Measurements from ENCODE around the gene THSD7A. TPM values are rescaled to one million over a fixed set of nuclear protein-coding genes. Genes with fewer than 3 reads are reported as not detected.

The THSD7A gene
- total and polyA plus RNA-seq, 2 of the 8 experiments (the other 6 are each of a cell fraction or from before 2014, with no cell fraction given) = 0.44 to 1.2 TPM

DNA sequence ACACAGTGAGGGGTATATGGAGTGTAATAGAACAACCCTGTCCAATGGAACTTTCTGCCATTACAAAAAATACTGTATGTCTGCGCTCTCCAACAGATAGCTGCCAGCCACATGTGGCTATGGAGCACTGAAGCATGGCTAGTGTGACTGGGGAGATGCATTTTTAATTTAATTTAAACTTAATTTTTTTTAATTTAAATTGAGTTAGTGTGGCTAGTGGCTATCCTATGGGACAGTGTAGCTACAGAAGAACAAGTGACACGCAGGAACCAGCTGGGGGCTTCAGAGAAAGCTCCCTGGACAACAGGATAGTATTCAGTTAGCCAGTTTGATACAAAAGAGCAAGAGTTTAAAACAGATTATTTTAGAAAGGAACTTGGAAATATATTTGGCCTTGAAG, 408.0 kb downstream of the THSD7A start:
- Histone ChIP-seq H3K56ac (replicated peaks; ENCODE audit: insufficient read length, low read depth, low read length) (no peak overlapping the region), H2BK120ac (replicated peaks; ENCODE audit: low read depth, low read length) (no peak overlapping the region), H2AK5ac (ENCODE audit: low read depth, low read length) (no peak overlapping the region), H2BK5ac (ENCODE audit: low read depth, low read length) (no peak overlapping the region), H3K18ac (ENCODE audit: extremely low read depth, low read length) (no peak overlapping the region), H3K4ac (replicated peaks; ENCODE audit: insufficient read length, low read depth, low read length) (no peak overlapping the region), H3K27ac (ENCODE audit: low read depth, low read length) (no peak overlapping the region), H3K23me2 (ENCODE audit: low read depth, low read length) (no peaks in the 10 kb centered on the region; the same call in 1 of the 2 replicates), H4K5ac (ENCODE audit: insufficient read length, low read depth, low read length) (no peak overlapping the region), H4K8ac (ENCODE audit: extremely low read depth, insufficient read depth, low read length) (no peak overlapping the region), H3K36me3 (ENCODE audit: control insufficient read depth in 2 of 4, insufficient read depth in 4 of 4, low read length in 3 of 4) (peaks cover 0 to 3% (median 0%) of the 10 kb centered on the region in 4 experiments; a peak in 1 of 8 replicates), H3K79me2 (ENCODE audit: control insufficient read depth in 1 of 2, insufficient read depth in 2 of 2, low read length in 2 of 2) (no peaks in the 10 kb centered on the region), H2BK12ac (ENCODE audit: low read depth, low read length) (no peak overlapping the region), H3K27me3 (replicated peaks in 1 of 4; ENCODE audit: control insufficient read depth in 3 of 4, extremely low read depth in 1 of 4, insufficient read depth in 3 of 4, low read length in 3 of 4) (no peaks in the 10 kb centered on the region), H4K91ac (replicated peaks; ENCODE audit: insufficient read length, low read length) (no peak overlapping the region), H3K14ac (ENCODE audit: insufficient read length) (no peak overlapping the region), H3K9me3 (ENCODE audit: insufficient read depth in 2 of 2, low read depth in 1 of 2, low read length in 1 of 2) (peaks cover 13 to 14% of the 10 kb centered on the region in 2 experiments), H2BK20ac (ENCODE audit: low read length) (no peak overlapping the region), H2AFZ (ENCODE audit: low read length) (no peak overlapping the region), H3K79me1 (ENCODE audit: low read depth, low read length) (no peaks in the 10 kb centered on the region), H2BK15ac (ENCODE audit: low read length) (no peak overlapping the region), H3K4me3 (ENCODE audit: extremely low read depth in 1 of 4, insufficient read depth in 2 of 4, low read depth in 3 of 4, low read length in 4 of 4) (no peak overlapping the region), H4K20me1 (replicated peaks in 1 of 2; ENCODE audit: control insufficient read depth in 1 of 2, insufficient read depth in 2 of 2, low read length in 2 of 2) (no peaks in the 10 kb centered on the region), H3K9ac (replicated peaks in 1 of 4; ENCODE audit: extremely low read depth in 1 of 4, low read depth in 3 of 4, low read length in 3 of 4) (no peak overlapping the region), H3K23ac (ENCODE audit: insufficient read length) (no peak overlapping the region), H3K4me1 (replicated peaks in 1 of 4; ENCODE audit: control insufficient read depth in 3 of 4, insufficient read depth in 4 of 4, low read length in 3 of 4) (no peaks in the 10 kb centered on the region), H3K4me2 (ENCODE audit: insufficient read depth in 1 of 2, low read depth in 2 of 2, low read length in 2 of 2) (no peak overlapping the region)
- WGBS, 2 experiments (ENCODE audit: extremely low coverage in 1 of 2, insufficient coverage in 1 of 2, insufficient read length in 1 of 2, insufficient replicate concordance in 2 of 2, low coverage in 1 of 2, low lambda C conversion rate in 2 of 2, missing lambda C conversion rate in 1 of 2) = 94% methylated on average over 2 of the region's 2 CpGs; no CpG with 5 or more reads in 1 of the 2 experiments
- FAIRE-seq (no peak), DNase-seq (ENCODE audit: low read depth in 1 of 2, low spot score in 2 of 2) (no peak)
- CTCF ChIA-PET (ENCODE audit: partially characterized antibody) = interaction anchor here (1.0 kb wide), 1 partner anchor 644 kb away, joined by 3 read pairs; no protein-coding TSS in a partner anchor
- POLR2A ChIA-PET (ENCODE audit: partially characterized antibody) = no interaction called here
- TF ChIP-seq, protein P1, sequence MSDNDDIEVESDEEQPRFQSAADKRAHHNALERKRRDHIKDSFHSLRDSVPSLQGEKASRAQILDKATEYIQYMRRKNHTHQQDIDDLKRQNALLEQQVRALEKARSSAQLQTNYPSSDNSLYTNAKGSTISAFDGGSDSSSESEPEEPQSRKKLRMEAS (IDR thresholded peaks at IDR 0.05) = no peak
- no peak for TF ChIP-seq NANOG (IDR thresholded peaks at IDR 0.05; ENCODE audit: insufficient read depth, low read depth, low read length, poor library complexity, severe bottlenecking)
- no peak for TF ChIP-seq CHD1 (IDR thresholded peaks at IDR 0.05; ENCODE audit: low read depth, low read length)
- no peak for TF ChIP-seq SP4 (IDR thresholded peaks at IDR 0.05; ENCODE audit: low read length)
- TF ChIP-seq SIRT6 (IDR thresholded peaks at IDR 0.05; ENCODE audit: low read length) = no peak
- TF ChIP-seq EP300 (IDR thresholded peaks at IDR 0.05; ENCODE audit: borderline replicate concordance in 1 of 2, low read depth in 2 of 2, low read length in 2 of 2) = no peak
- no peak for TF ChIP-seq TAF1 (IDR thresholded peaks at IDR 0.05; ENCODE audit: low read depth, low read length)
- TF ChIP-seq BRCA1 (IDR thresholded peaks at IDR 0.05; ENCODE audit: low read depth, low read length) = no peak
- TF ChIP-seq TAF7 (optimal IDR thresholded peaks at IDR 0.05; ENCODE audit: borderline replicate concordance, low read depth, low read length) = no peak
- TF ChIP-seq, protein P2, sequence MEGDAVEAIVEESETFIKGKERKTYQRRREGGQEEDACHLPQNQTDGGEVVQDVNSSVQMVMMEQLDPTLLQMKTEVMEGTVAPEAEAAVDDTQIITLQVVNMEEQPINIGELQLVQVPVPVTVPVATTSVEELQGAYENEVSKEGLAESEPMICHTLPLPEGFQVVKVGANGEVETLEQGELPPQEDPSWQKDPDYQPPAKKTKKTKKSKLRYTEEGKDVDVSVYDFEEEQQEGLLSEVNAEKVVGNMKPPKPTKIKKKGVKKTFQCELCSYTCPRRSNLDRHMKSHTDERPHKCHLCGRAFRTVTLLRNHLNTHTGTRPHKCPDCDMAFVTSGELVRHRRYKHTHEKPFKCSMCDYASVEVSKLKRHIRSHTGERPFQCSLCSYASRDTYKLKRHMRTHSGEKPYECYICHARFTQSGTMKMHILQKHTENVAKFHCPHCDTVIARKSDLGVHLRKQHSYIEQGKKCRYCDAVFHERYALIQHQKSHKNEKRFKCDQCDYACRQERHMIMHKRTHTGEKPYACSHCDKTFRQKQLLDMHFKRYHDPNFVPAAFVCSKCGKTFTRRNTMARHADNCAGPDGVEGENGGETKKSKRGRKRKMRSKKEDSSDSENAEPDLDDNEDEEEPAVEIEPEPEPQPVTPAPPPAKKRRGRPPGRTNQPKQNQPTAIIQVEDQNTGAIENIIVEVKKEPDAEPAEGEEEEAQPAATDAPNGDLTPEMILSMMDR (IDR thresholded peaks at IDR 0.05; ENCODE audit: control extremely low read depth in 1 of 3, insufficient read depth in 1 of 3, low read depth in 1 of 3, low read length in 3 of 3) = no peak
- no peak for TF ChIP-seq CTBP2 (IDR thresholded peaks at IDR 0.05; ENCODE audit: borderline replicate concordance, insufficient read depth, insufficient read length, low read length)

Data from H1 (cell line).